ENCODE results near the gene PTPRCAP.
"Not testable (repeated sequence)": the region's sequence is repeated elsewhere in the genome, so short reads cannot be mapped to it uniquely, and the experiment has no call there.

PTPRCAP gene

GRCh38 chr11:67465530-67465929 lies 28.0 kb upstream of the PTPRCAP start:
- not testable (repeated sequence) for DNase-seq (ENCODE audit: low read depth in 4 of 4, low spot score in 1 of 4)

GRCh38 chr11:67465189-67465510 lies 27.7 kb upstream of the PTPRCAP start:
- DNase-seq (ENCODE audit: low read depth in 4 of 4, low spot score in 1 of 4) = no peak

- peak; percentile 82 to 90 (median 86) for DNase-seq (ENCODE audit: low read depth in 4 of 4, low spot score in 1 of 4)
Measured at GRCh38 chr11:67464411-67465188, 27.1 kb upstream of the PTPRCAP start.

- no peak for DNase-seq (ENCODE audit: low read depth in 4 of 4, low spot score in 1 of 4)
Measured at GRCh38 chr11:67463680-67464410, 26.4 kb upstream of the PTPRCAP start.

- no peak for DNase-seq (ENCODE audit: low read depth in 4 of 4, low spot score in 1 of 4)
Measured at GRCh38 chr11:67463186-67463585, 25.7 kb upstream of the PTPRCAP start.

GRCh38 chr11:67458266-67458665 lies 20.8 kb upstream of the PTPRCAP start:
- no peak for DNase-seq (ENCODE audit: low read depth in 4 of 4, low spot score in 1 of 4)

GRCh38 chr11:67457453-67457852 lies 20.0 kb upstream of the PTPRCAP start:
- DNase-seq (ENCODE audit: low read depth in 4 of 4, low spot score in 1 of 4) = no peak

- no peak for DNase-seq (ENCODE audit: low read depth in 4 of 4, low spot score in 1 of 4)
Measured at GRCh38 chr11:67456068-67456705, 18.7 kb upstream of the PTPRCAP start.

GRCh38 chr11:67455054-67455453 lies 17.6 kb upstream of the PTPRCAP start, which contains the start of gene CABP4:
TSS of gene CABP4 (plus strand) at chr11:67455354. CDS start at chr11:67455424, 70 bp downstream.
- no peak for DNase-seq (ENCODE audit: low read depth in 4 of 4, low spot score in 1 of 4)

- DNase-seq (ENCODE audit: low read depth in 4 of 4, low spot score in 1 of 4) = no peak
Measured at GRCh38 chr11:67453816-67454732, 16.6 kb upstream of the PTPRCAP start.

GRCh38 chr11:67452141-67452952 lies 14.9 kb upstream of the PTPRCAP start, which contains the start of gene GPR152:
TSS of gene GPR152 (minus strand) at chr11:67452729. CDS start at chr11:67452724, 5 bp downstream.
- DNase-seq (ENCODE audit: low read depth in 4 of 4, low spot score in 1 of 4) = no peak

- DNase-seq (ENCODE audit: low read depth in 4 of 4, low spot score in 1 of 4) = no peak
Measured at GRCh38 chr11:67451658-67451976, 14.1 kb upstream of the PTPRCAP start.

GRCh38 chr11:67450796-67451657 lies 13.5 kb upstream of the PTPRCAP start:
- DNase-seq (ENCODE audit: low read depth in 4 of 4, low spot score in 1 of 4) = no peak

GRCh38 chr11:67449116-67449844 lies 11.8 kb upstream of the PTPRCAP start:
- no peak for DNase-seq (ENCODE audit: low read depth in 4 of 4, low spot score in 1 of 4)

GRCh38 chr11:67448220-67448609 lies 10.7 kb upstream of the PTPRCAP start:
- DNase-seq (ENCODE audit: low read depth in 4 of 4, low spot score in 1 of 4) = no peak

- DNase-seq (ENCODE audit: low read depth in 4 of 4, low spot score in 1 of 4) = no peak
Measured at GRCh38 chr11:67445515-67445914, 8.0 kb upstream of the PTPRCAP start.

GRCh38 chr11:67442504-67443404 lies 5.3 kb upstream of the PTPRCAP start:
- no peak for DNase-seq (ENCODE audit: low read depth in 4 of 4, low spot score in 1 of 4)
